NCI-H345 treated with DMSO at 0.1 percent for 48 hours (cell line): ENCODE data around the gene ZNF334.

ENCODE experiments used
- DNase-seq: peaks from one replicate; lab custom pipeline; 2025; ENCODE audit not compliant: unreplicated experiment; lab: John Stamatoyannopoulos, UW

The ZNF334 gene

DNA sequence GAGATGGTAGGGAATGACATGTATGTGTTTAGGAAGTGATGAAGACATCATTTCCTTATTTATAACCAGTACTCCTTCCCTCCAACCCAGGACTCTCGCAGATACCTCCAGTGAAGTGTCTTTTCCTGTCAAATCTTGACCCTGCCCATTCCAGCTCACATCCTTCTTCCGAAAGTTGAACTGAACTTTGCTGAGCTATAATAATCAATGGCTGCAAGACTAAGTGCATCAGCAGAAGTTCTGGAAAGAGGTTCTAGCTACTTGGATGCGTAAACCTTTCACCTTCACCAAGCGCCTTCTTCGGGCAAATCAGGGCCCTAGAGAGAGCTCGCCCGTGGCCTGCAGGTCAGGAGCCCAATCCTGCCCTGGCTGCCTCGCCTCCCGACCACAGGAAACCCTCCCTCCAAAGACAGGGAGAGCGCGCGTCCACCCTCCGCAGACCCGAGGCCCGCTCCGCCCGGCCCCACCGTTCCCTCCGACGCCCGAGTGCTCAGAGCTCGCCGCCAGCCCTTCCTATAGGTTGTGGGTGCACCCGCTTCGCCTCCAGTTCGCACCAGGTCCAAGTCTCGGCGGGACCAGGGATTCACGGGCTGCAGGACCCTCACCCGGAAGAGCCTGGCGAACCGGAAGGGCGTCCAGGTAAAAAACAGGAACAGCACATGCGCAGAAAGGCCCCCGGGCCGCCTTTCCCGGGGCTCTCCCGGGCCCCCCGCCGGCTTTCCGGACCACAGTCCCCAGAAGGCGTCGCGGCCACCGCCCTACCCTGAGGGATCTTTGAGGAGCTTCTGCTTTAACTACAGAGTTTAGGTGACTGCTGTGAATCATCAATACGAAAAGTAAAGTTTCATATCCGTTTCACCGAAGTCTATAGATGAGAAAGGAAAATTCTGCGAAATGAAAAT is at the start of gene ZNF334:
Gene ZNF334, minus strand, starts transcription at position 617 of the 902 bp plus-strand sequence. CDS start 1,457 bp downstream, outside the sequence.
- DNase-seq, result peak; percentile 91

DNA sequence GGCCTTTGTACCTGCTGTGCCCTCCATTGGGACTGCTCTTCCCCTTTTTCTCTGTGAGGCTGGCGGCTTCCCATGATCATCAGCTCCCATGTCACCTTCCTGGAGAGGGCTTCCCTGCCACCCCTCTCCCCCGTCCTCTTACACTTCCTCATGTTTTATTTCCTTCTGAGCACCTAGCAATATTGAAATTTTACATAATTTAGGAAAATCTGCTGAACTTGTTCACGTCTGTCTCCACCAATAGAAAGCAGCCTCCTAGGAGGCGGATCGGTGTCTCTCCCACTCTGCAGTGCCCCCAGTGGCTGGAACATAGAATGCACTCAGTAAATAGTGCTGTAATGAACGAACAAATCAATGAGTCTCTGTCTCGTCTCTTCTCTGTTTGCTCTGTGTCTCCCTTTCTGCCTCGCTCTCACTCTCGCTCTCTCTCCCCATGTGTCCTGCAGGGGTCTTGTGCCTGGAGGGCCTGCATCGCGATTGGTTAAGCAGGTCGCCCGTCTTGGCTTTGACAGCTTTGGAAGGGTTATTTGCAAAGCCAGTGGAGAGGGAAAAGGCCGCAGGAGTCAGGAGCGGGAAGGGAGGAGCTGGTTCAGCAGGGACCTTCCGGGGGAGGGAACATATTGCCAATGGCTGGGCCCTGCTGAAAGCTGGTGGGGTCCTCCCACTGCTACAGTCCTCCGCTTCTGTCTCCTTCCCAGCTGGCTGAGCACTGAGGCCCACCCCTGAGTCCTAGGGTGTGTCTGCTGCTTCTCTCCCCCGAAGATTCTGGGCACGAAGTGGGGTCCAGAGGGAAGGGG is 49.2 kb upstream of the ZNF334 start:
- peak; percentile 31 for DNase-seq

DNA sequence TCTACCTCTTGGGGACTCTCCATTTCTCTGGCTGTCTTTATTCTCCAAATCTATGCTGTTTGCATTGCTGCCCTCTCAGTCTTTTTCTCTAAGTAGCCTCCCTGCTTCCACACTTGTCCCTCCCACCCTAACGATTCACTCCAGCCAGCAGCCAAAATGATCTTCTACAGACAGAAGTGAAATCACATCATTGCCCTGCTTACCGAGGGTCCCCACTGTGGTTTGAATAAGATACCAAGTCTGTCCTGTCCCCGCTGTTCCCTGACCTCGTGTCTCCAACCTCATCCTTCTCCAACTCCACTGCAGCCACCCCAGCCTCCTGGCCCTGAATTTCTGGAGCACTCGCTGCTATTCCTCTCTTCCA is 48.6 kb upstream of the ZNF334 start:
- DNase-seq, result no peak

DNA sequence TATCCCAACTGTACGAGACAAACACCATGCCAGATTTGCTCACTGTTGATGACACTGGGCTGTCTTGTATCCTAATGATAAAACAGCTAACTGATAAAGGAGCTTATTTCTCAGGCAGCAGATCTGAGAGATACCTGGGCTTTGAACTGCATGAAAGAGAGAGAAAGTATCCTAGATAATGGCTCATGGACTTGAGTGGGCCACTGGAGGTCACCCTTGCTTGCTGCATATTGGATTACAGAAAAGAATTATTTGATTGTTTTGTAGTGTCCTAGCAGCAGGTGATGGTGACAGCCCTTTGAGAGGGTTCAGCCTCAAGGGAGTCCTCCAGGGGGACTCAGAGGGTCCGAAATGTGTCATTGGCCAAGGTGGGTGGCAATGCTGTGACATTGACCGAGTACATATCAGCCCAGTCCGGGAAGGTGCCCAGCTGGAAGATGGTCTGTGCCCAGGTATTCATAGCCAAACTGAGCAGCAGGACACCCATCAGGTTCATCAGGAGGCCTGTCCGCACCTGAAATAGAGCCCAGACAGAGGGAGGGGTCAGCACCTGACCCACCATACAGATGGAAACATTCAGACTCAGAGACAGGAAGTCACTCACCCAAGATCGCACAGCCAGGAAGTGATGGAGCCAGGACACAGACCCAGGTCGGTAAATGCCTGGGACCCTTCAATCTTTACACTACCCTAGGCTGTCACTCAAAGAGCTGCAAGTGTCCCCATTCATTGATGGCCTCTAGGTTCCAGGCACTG is 46.5 kb upstream of the ZNF334 start:
- peak; percentile 8 for DNase-seq

DNA sequence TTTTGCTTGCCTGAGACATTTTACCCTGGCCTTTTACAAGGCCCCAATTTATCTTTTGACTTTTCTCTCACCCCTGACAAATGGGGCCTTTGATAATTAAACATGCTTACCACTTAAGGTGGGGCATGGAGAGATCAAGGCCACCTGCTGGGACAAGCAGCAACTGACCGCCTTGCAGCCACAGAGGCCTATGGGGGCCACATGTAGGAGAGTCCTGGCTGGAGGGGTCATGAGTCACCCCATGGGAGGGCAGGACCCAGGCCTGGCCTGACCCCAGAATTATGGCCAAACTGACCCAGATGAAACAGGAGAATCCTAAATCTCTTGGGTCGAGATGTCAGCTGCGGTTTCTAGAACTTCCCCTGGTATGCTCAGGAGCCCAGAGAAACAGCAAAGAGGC is 45.6 kb upstream of the ZNF334 start:
- no peak for DNase-seq

DNA sequence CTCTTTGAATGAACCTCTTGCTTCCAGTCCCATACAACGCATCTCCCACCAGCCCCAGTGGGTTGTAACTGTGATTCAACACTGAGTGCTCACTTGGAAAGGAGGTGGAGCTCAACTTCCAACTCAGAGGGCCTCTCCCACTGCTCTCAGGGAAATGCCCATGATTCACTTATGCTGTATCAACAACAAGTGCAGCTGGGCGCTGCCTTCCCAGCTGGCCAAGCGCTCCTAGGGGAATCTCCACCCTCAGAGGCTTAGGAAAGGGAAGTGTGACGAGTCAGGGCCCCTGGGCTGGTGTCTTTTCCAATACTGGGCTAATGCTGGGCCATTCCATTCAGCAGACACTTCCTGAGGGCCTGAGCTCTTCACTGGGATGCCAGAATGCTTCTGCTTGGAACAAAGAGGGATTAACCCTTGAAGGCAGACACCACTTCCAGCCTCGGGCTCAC is 45.2 kb upstream of the ZNF334 start:
- DNase-seq, result peak; percentile 8

DNA sequence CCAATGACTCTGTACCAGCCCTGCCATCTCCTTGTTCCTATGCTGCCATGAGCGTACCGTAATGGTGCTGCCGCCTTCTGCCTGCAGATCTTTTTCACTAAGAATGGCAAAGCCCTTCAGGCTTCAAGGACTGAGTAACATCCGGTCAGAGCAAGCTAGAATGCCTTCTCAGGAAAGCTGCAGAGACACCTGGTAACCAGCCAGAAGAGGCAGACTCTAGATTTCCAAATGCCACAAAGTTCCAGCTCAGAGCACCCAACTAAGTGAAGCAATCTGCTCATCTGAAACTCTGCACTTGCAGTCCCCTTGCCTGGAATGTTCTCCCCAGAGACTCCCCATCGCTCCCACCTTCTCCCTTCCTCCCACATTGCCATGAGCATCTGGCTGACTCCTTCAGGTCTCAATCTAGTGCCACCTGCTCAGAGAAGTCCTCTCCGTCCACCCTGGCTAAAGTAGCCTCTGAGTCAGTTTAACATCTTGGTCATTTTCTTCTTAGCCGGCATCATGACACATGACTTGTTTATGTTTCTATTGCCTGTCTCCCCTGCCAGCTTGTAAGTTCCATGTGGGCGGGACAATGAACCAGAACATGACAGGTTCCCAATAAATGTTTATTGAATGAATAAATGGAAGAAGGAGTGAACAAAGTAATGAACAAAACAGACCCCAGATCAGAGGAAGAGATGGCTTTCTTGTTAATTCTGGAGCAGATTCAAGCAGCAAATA is 44.0 kb upstream of the ZNF334 start:
- DNase-seq, result no peak

DNA sequence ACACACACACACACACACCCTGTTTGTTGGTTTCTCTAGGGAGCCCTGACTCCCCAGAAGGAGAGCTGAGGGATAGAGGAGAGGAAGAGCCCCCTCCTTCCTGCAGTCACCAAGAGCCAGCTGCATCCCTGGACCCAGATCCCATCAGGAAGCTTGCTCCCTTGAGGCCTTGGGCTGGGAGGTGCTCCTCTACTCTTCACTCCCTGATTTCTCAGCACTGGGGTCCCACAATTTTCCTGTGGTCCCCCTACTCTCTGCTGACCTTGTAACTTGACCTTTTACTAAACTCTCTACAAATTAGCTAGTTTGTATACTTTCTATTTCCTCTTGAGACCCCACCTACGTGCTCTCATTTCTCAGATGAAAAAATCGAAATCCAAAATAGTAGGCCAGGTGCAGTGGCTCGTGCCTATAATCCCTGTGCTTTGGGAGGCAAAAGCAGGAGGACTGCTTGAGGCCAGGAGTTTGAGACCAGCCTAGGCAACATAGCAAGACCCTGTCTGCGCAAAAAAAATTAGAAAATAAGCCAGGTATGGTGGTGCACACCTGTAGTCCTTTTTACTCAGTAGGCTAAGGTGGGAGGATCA is 42.1 kb upstream of the ZNF334 start:
- no peak for DNase-seq

DNA sequence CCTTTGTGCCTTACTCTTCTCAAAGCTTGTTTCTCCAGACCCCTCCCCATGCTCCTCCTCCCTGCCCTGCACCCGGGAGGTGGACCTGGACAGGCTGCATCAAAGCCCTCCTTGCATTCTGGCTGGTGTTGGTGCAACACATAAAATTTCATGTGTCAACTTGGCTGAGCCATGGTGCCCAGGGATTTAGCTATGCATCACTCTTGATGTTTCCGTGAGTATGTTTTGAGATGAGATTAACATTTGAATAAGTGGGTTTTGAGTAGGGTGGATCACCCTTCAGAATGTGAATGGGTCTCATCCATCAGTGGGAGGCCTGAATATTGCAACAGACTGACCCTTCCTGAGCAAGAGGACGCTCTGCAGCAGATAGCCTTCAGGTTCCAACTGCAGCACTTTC is 41.5 kb upstream of the ZNF334 start:
- no peak for DNase-seq

DNA sequence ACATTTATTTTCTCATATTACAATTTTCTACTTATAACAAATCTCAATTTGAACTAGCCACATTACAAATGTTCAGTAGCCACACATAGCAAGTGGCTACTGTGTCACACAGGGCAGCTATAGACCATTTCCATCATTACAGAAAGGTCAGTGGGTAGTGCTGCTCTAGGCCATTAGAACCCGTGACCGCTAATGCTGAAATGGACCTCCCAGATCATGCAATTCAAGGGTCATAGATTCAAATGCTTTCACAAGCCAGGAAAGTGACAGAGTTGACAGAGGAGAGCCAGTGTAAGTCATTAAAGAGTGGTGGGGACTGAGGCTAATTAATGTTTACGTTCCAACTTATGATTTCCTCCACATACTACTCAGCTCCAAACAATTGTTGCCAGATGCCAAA is 40.6 kb upstream of the ZNF334 start:
- no peak for DNase-seq

DNA sequence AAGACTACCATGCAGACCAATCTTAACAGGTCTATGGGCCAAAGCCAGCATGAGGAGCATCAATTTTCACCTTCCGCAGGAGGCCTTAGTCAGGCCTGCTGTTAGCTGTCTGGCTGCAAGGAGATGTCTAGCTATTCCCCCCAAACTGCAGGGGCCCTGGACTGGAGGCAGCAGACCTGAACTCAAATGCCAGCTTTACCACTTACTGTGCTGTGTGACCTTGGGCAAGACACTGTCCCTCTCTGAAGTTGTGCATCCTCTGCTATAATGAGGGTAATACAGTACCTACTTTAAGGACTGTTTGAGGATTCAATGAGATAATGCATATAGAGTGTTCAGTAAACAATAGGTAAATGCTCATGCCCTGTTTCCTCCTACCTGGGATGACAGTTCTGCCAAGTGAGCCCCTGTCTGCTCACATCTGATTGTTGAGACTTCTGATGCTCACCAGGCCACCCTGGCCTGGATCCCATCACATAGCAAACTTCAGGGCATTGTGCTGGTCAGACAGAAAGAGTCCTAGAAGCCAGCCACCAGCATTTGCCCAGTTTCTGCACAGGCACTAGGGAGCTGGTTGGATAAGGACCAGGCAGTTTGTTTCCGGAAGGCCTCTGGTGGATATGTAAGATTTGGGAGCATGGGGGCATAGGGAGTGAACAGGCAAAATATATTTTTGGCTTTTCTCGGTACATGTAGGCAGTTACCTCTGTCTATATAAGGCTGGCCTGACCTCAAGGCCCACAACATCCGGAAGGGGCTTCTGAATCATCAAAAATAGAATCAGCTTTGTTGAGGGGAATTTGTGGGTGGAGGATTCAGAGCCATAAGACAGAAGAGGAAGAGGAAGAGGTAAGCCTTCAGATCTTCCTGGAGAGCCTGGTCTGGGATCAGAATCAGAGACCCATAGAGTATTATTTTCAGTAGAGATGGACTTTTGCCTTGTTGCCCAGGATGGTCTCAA is 39.4 kb upstream of the ZNF334 start:
- DNase-seq, result no peak

DNA sequence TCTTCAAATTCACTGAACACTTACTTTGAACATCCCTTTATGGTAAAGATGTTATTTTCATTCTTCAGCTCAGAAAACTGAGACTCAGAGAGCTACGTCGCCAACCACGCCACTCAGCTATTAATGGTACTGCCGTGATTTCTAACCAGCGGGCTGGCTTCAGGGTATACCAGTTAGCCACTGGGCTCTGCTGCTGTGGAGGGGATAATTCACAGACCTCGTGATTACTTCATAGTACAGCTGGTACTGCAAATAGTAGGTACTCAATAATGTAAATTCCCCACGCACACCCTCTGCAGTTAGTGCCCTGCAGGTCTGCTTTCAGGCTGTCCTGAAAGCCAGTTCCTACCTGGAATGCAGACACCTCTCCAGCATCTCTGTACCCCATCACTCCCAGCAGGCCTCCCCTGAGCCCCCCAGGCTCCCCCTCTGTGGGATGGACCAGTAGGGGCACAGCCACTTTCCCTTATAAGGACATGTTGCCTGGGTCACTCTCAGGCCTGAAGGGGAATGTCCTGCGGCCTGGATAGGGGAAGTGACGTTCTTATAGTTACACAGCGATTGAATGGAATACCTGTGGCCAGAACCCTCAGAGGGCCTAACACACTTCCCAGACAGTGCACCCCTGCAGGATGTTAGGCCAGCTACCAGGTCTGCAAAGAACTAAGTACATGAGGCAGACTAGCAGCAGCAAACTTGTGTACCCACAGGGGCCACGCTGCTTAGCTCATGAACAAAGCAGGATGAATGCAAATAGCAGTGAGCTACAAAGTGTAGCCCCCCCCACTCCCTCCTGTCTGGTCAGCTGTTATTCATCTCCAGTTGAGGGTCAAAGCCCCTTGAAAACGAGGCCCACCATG is 38.4 kb upstream of the ZNF334 start:
- DNase-seq, result no peak

DNA sequence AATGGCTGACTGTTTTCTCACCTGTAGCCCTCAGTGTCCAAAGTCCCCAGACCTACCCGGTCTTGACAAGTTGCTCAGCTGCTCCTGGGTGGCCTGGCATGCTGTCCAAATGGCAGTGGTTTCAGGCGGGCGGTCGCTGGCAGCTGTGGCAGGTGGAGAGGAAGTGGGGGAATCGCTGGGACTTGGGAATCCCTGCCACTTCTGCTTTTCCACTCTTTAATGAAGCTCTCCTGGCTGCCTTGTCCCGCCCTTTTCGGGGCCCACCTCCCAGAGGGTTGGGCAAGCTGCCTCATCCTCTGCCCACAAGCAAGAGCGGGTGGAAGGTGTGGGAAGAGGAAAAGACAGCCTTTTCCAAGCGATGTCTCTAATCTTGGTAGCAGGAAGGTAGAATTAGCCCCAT is 37.1 kb upstream of the ZNF334 start, which contains the start of gene OCSTAMP:
Gene OCSTAMP, minus strand, starts transcription at position 194 of the 400 bp plus-strand sequence. Its CDS starts 94 bp downstream, at position 100.
- DNase-seq, result no peak

DNA sequence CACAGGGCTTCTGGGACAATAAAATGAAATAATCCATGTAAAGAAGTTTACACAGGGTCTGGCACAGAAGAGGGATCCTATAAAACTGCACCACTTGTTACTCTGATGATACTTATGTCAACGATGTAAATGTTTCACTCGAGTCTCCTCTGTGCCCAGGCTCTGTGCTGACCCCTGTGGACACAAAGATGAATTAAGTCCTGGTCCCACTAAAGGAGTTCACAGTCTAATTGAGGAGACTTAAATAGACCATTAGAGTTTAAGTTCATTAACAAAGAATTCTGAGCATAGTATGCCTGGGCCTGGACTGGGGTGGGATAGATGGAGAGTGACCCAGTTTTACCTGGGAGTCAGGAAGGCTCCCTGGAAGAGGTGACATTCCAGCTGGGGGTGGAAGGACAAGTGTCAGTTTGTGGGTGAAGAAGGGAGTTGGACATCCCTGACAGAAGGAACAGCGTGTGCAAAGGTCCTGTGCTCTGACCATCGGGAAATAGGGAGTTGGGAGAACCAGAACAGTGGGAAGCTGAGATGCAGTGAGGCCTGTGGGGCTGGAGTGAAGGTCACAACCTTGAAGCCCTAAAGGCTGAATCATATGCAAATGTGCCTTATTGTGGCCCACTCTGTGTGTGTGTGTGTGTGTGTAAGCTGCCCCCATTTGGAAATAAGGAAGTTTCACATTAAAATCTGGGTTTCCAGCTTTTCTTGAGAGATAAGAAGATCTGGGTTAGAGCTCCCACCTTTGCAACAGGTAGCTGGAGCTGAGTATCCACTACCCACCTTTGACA is 36.0 kb upstream of the ZNF334 start:
- DNase-seq, result no peak

DNA sequence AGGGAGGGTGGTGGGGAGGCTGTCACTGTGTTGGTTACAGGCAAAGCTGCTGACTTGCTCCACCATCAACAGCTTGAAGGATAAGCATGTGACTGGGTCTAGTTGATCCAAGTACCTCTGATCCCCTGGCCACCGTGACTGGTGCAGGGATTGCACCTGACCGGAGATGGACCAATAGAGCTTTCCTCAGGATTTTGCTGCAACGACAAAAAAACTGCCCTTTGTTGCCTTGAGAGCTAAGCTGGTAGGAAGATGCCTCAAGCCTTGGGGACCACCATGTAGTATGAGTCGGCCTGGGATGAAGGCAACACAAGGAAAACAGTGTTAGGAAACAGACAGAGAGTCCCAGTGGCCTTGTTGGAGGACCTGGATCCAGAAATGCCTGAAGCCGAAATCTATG is 35.3 kb upstream of the ZNF334 start:
- DNase-seq, result no peak

DNA sequence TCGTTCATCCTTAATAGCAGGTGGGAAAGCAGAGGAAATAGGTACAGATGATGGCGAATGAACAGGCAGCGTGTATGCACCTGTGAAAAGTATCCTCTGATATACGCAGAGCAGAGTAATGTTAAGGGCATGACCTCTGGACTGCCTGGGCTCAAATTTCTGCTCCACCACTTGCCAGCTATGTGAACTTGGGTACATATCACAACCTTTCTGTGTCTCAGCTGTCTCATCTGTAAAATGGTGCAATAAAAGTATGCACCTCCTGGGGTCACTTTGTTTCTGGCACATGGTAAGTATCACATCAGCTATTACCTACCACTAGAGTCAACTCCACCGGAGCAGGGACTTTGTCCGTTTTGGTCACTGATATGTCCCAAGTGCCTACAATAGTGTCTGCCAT is 34.6 kb upstream of the ZNF334 start:
- no peak for DNase-seq

DNA sequence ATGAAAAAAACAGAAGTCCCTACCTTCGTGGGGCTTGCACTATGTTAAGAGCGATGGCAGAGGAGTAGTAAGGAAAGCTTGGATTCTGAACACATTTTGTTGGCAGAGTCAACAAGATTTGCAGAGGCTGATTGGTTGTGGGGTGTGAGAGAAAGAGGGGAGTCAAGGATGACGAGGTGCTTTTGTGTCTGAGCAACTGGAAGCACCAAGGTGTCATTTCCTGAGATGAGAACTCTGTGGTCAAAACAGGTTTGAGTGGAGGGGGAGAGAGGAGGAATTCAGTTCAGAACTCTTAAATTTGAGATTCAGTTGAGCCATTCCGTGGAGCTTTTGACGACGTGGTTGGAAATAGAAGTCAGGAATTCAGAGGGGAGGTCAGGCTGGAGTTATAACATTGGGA is 33.6 kb upstream of the ZNF334 start:
- DNase-seq, result no peak
